ENCODE data around the gene IRF4. TPM values are rescaled to one million over a fixed set of nuclear protein-coding genes. Genes with fewer than 3 reads are reported as not detected.

IRF4 gene
- 0.16 and 0.25 TPM in 2 replicates for total RNA-seq

DNA sequence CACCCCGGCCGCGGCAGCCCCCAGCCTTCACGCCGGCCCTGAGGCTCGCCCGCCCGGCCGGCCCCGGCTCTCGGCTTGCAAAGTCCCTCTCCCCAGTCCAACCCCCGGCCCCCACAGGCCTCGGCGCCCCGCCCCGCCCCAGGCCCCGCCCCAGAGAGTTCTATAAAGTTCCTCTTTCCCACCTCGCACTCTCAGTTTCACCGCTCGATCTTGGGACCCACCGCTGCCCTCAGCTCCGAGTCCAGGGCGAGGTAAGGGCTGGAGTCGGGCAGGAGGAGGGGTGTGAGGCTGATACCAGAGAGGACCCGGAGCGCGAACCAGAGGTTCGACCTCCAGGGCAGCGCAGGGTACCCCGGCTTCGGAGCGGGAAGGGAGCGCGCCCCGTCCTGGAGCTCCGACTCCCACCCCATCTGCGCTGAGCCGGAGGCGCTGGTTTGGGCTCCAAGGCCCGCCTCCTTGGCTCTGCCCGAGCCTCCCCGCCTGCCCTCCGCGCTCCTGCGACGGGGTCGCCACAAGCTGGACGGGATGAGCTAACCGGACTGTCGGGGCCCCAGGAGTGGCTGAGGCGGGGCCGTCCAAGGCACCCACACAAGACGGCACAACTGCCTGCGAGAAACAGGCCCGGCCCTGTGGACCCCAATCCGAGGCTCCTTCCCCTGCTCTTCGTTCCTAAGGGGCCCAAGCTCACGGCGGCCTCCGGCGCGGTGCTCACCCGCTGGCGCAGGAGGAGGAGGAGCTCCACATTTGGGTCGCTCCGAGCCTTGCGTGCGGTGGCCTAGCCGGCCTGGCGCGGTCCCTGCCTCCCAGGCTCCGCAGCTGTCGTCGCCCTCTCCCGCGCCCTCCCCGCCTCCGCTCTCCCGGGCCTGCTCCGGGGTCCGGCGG lies at the start of gene IRF4:
IRF4 (plus strand) TSS at position 194 of the 882 bp plus-strand sequence. CDS start 1,401 bp downstream, outside the sequence.

Other genes starting within 250 kb of the IRF4 start
- 16.1 and 25.2 TPM in 2 replicates for gene DUSP22, start 99.3 kb upstream of the IRF4 start, total RNA-seq

Measured in mesangial cell (primary cell).